SU-DHL-6 (cell line): ENCODE measurements around the gene PRKCZ.

Experiments used
- EZH2phosphoT487 ChIP-seq: fragments of 200-600 bp; sonication (generic), shearing (Covaris generic); conservative IDR thresholded peaks from 2 replicates; pipeline ENCODE4 v1.6.1; 2018; ENCODE audit warnings: mild to moderate bottlenecking, antibody characterized with exemption, low read length, moderate library complexity, mixed read lengths
- TF ChIP-seq, protein P1 (sequence below): fragments of 200-600 bp; sonication (generic); IDR thresholded peaks from one replicate; pipeline ENCODE4 v1.5.1; 2017; ENCODE audit warnings: antibody characterized with exemption, mild to moderate bottlenecking, low read length, moderate library complexity; ENCODE audit not compliant: insufficient read depth, poor library complexity, severe bottlenecking

DNA sequence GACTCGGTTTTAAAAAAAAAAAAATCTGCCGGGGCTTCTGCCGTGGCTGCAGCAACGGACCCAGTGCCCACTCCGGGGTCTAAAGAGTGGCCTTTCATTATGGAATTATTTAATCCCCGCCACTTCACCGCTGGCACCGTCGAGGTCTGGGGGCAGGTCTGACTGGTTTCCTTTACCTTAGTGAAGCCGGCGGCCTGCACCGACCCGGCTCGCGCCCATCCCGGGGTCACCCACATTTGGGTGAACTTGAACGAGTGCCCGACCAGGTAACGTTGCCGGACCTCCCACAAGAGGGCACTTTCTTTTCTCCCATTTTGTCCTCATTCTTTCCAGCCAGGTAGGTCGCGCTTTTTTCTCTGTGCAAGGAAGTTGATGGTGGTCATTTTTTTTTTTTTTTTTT lies 4.3 kb downstream of the PRKCZ start:
- TF ChIP-seq, protein P1, sequence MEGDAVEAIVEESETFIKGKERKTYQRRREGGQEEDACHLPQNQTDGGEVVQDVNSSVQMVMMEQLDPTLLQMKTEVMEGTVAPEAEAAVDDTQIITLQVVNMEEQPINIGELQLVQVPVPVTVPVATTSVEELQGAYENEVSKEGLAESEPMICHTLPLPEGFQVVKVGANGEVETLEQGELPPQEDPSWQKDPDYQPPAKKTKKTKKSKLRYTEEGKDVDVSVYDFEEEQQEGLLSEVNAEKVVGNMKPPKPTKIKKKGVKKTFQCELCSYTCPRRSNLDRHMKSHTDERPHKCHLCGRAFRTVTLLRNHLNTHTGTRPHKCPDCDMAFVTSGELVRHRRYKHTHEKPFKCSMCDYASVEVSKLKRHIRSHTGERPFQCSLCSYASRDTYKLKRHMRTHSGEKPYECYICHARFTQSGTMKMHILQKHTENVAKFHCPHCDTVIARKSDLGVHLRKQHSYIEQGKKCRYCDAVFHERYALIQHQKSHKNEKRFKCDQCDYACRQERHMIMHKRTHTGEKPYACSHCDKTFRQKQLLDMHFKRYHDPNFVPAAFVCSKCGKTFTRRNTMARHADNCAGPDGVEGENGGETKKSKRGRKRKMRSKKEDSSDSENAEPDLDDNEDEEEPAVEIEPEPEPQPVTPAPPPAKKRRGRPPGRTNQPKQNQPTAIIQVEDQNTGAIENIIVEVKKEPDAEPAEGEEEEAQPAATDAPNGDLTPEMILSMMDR, result no peak
- no peak for TF ChIP-seq EZH2phosphoT487
